Measurements from ENCODE around the gene FAH.

Gene FAH

GRCh38 chr15:80174017-80174746 lies 21.4 kb downstream of the FAH start:
- no peak for DNase-seq

- DNase-seq, result no peak
Measured at GRCh38 chr15:80175436-80175835, 22.6 kb downstream of the FAH start.

- DNase-seq, result no peak
Measured at GRCh38 chr15:80176443-80176842, 23.6 kb downstream of the FAH start.

- no peak for DNase-seq
Measured at GRCh38 chr15:80177156-80177555, 24.4 kb downstream of the FAH start.

GRCh38 chr15:80179025-80179759 lies 26.4 kb downstream of the FAH start:
- DNase-seq, result no peak

GRCh38 chr15:80179935-80180334 lies 27.1 kb downstream of the FAH start:
- DNase-seq, result no peak

- DNase-seq, result no peak
Measured at GRCh38 chr15:80180468-80180867, 27.7 kb downstream of the FAH start.

- no peak for DNase-seq
Measured at GRCh38 chr15:80180986-80181385, 28.2 kb downstream of the FAH start.

- no peak for DNase-seq
Measured at GRCh38 chr15:80182611-80183261, 29.9 kb downstream of the FAH start.

- DNase-seq, result no peak
Measured at GRCh38 chr15:80183306-80183705, 30.5 kb downstream of the FAH start.

- no peak for DNase-seq
Measured at GRCh38 chr15:80183886-80184285, 31.1 kb downstream of the FAH start.

GRCh38 chr15:80184554-80184953 lies 31.8 kb downstream of the FAH start:
- no peak for DNase-seq

GRCh38 chr15:80185152-80185551 lies 32.4 kb downstream of the FAH start:
- DNase-seq, result no peak

GRCh38 chr15:80186066-80186465 lies 33.3 kb downstream of the FAH start:
- DNase-seq, result no peak

GRCh38 chr15:80186597-80186996 lies 33.8 kb downstream of the FAH start:
- DNase-seq, result no peak

GRCh38 chr15:80188251-80188650 lies 35.5 kb downstream of the FAH start:
- no peak for DNase-seq

- DNase-seq, result no peak
Measured at GRCh38 chr15:80191198-80191597, 38.4 kb downstream of the FAH start.

GRCh38 chr15:80191897-80192595 lies 39.2 kb downstream of the FAH start:
- no peak for DNase-seq

- DNase-seq, result no peak
Measured at GRCh38 chr15:80194186-80194585, 41.4 kb downstream of the FAH start.

GRCh38 chr15:80194914-80195313 lies 42.1 kb downstream of the FAH start:
- DNase-seq, result no peak

- no peak for DNase-seq
Measured at GRCh38 chr15:80199366-80199765, 46.6 kb downstream of the FAH start.

- no peak for DNase-seq
Measured at GRCh38 chr15:80199869-80200268, 47.1 kb downstream of the FAH start.

- DNase-seq, result no peak
Measured at GRCh38 chr15:80201256-80202015, 48.6 kb downstream of the FAH start.

All from NCI-H187 (cell line).